ELR (cell line): ENCODE measurements around the gene LSM5.

Source experiments
- DNase-seq: peaks from one replicate; pipeline ENCODE4 v3.0.0-alpha.2; 2015; ENCODE audit warnings: low read depth

LSM5 gene

GRCh38 chr7:32459788-32460187 is 30.4 kb downstream of the LSM5 start:
- no peak for DNase-seq

- no peak for DNase-seq
Measured at GRCh38 chr7:32458025-32458424, 32.2 kb downstream of the LSM5 start.

GRCh38 chr7:32453341-32454011 is 36.7 kb downstream of the LSM5 start:
- DNase-seq: no peak

- no peak for DNase-seq
Measured at GRCh38 chr7:32447218-32447617, 43.0 kb downstream of the LSM5 start.

GRCh38 chr7:32436146-32436928 is 53.8 kb downstream of the LSM5 start:
- no peak for DNase-seq
